Measurements from ENCODE around the gene CATSPER2. TPM values are rescaled to one million over a fixed set of nuclear protein-coding genes. Genes with fewer than 3 reads are reported as not detected.
"Not testable (repeated sequence)": the region's sequence is repeated elsewhere in the genome, so short reads cannot be mapped to it uniquely, and the experiment has no call there.

Gene CATSPER2
- total RNA-seq (ENCODE audit: unreplicated experiment): 1.9 TPM
- long read RNA-seq, partial matches to known transcripts: 0 of 1 reads
- long read RNA-seq, other reads (novel, unspliced or antisense): 1 of 1 reads

GRCh38 chr15:43648649-43649429, at the start of gene CATSPER2:
CATSPER2 (minus strand) TSS chr15:43648844; CDS start chr15:43648061, 783 bp downstream.
- Mint-ChIP-seq H3K36me3 (ENCODE audit: low read depth, unreplicated experiment) (peaks cover 22% of the 10 kb centered on the region), H3K27me3 (ENCODE audit: unreplicated experiment) (no peaks in the 10 kb centered on the region), H3K9me3 (ENCODE audit: unreplicated experiment) (no peaks in the 10 kb centered on the region), H3K27ac (ENCODE audit: unreplicated experiment) (peak within 1 kb of the TSS; percentile 32), H3K4me1 (ENCODE audit: unreplicated experiment) (peaks cover 2% of the 10 kb centered on the region), H3K4me3 (ENCODE audit: unreplicated experiment) (peak within 1 kb of the TSS; percentile 65)
- TF ChIP-seq CTCF (IDR thresholded peaks at IDR 0.05; ENCODE audit: unreplicated experiment): no peak
- DNase-seq (ENCODE audit: low spot score): no peak

- H3K4me3 Mint-ChIP-seq (ENCODE audit: unreplicated experiment); H3K9me3 Mint-ChIP-seq (ENCODE audit: unreplicated experiment); H3K27ac Mint-ChIP-seq (ENCODE audit: unreplicated experiment); H3K4me1 Mint-ChIP-seq (ENCODE audit: unreplicated experiment); H3K27me3 Mint-ChIP-seq (ENCODE audit: unreplicated experiment); DNase-seq (ENCODE audit: low spot score); H3K36me3 Mint-ChIP-seq (ENCODE audit: low read depth, unreplicated experiment): not testable (repeated sequence)
Measured at GRCh38 chr15:43693148-43694022, 44.7 kb upstream of the CATSPER2 start, which contains the start of gene CKMT1A. CKMT1A (plus strand) TSS chr15:43693859; CDS start chr15:43694051, 192 bp downstream.

GRCh38 chr15:43692679-43693078, 44.0 kb upstream of the CATSPER2 start:
- H3K36me3 Mint-ChIP-seq (ENCODE audit: low read depth, unreplicated experiment); H3K27ac Mint-ChIP-seq (ENCODE audit: unreplicated experiment); H3K27me3 Mint-ChIP-seq (ENCODE audit: unreplicated experiment); DNase-seq (ENCODE audit: low spot score); H3K4me1 Mint-ChIP-seq (ENCODE audit: unreplicated experiment); H3K4me3 Mint-ChIP-seq (ENCODE audit: unreplicated experiment); H3K9me3 Mint-ChIP-seq (ENCODE audit: unreplicated experiment): not testable (repeated sequence)

GRCh38 chr15:43689604-43690301, 41.1 kb upstream of the CATSPER2 start:
- not testable (repeated sequence) for H3K4me3 Mint-ChIP-seq (ENCODE audit: unreplicated experiment); H3K27ac Mint-ChIP-seq (ENCODE audit: unreplicated experiment); H3K9me3 Mint-ChIP-seq (ENCODE audit: unreplicated experiment); DNase-seq (ENCODE audit: low spot score); H3K36me3 Mint-ChIP-seq (ENCODE audit: low read depth, unreplicated experiment); H3K4me1 Mint-ChIP-seq (ENCODE audit: unreplicated experiment); H3K27me3 Mint-ChIP-seq (ENCODE audit: unreplicated experiment)

GRCh38 chr15:43674175-43674574, 25.5 kb upstream of the CATSPER2 start:
- not testable (repeated sequence) for H3K27me3 Mint-ChIP-seq (ENCODE audit: unreplicated experiment); H3K4me1 Mint-ChIP-seq (ENCODE audit: unreplicated experiment); H3K36me3 Mint-ChIP-seq (ENCODE audit: low read depth, unreplicated experiment); H3K27ac Mint-ChIP-seq (ENCODE audit: unreplicated experiment); DNase-seq (ENCODE audit: low spot score); H3K4me3 Mint-ChIP-seq (ENCODE audit: unreplicated experiment); H3K9me3 Mint-ChIP-seq (ENCODE audit: unreplicated experiment)

GRCh38 chr15:43666177-43666576, 17.5 kb upstream of the CATSPER2 start:
- H3K4me1 Mint-ChIP-seq (ENCODE audit: unreplicated experiment); H3K27ac Mint-ChIP-seq (ENCODE audit: unreplicated experiment); H3K4me3 Mint-ChIP-seq (ENCODE audit: unreplicated experiment); H3K27me3 Mint-ChIP-seq (ENCODE audit: unreplicated experiment); H3K36me3 Mint-ChIP-seq (ENCODE audit: low read depth, unreplicated experiment); H3K9me3 Mint-ChIP-seq (ENCODE audit: unreplicated experiment); DNase-seq (ENCODE audit: low spot score): not testable (repeated sequence)

GRCh38 chr15:43663333-43663732, 14.7 kb upstream of the CATSPER2 start:
- H3K4me1 Mint-ChIP-seq (ENCODE audit: unreplicated experiment); DNase-seq (ENCODE audit: low spot score); H3K36me3 Mint-ChIP-seq (ENCODE audit: low read depth, unreplicated experiment); H3K4me3 Mint-ChIP-seq (ENCODE audit: unreplicated experiment); H3K9me3 Mint-ChIP-seq (ENCODE audit: unreplicated experiment); H3K27ac Mint-ChIP-seq (ENCODE audit: unreplicated experiment); H3K27me3 Mint-ChIP-seq (ENCODE audit: unreplicated experiment): not testable (repeated sequence)

- not testable (repeated sequence) for DNase-seq (ENCODE audit: low spot score); H3K36me3 Mint-ChIP-seq (ENCODE audit: low read depth, unreplicated experiment); H3K27ac Mint-ChIP-seq (ENCODE audit: unreplicated experiment); H3K4me3 Mint-ChIP-seq (ENCODE audit: unreplicated experiment); H3K27me3 Mint-ChIP-seq (ENCODE audit: unreplicated experiment); H3K4me1 Mint-ChIP-seq (ENCODE audit: unreplicated experiment); H3K9me3 Mint-ChIP-seq (ENCODE audit: unreplicated experiment)
Measured at GRCh38 chr15:43662293-43662692, 13.6 kb upstream of the CATSPER2 start.

GRCh38 chr15:43659727-43660126, 11.1 kb upstream of the CATSPER2 start:
- not testable (repeated sequence) for H3K9me3 Mint-ChIP-seq (ENCODE audit: unreplicated experiment); DNase-seq (ENCODE audit: low spot score); H3K27me3 Mint-ChIP-seq (ENCODE audit: unreplicated experiment); H3K4me3 Mint-ChIP-seq (ENCODE audit: unreplicated experiment); H3K36me3 Mint-ChIP-seq (ENCODE audit: low read depth, unreplicated experiment); H3K4me1 Mint-ChIP-seq (ENCODE audit: unreplicated experiment); H3K27ac Mint-ChIP-seq (ENCODE audit: unreplicated experiment)

GRCh38 chr15:43649430-43649926, 834 bp upstream of the CATSPER2 start:
- not testable (repeated sequence) for H3K27me3 Mint-ChIP-seq (ENCODE audit: unreplicated experiment); H3K9me3 Mint-ChIP-seq (ENCODE audit: unreplicated experiment); H3K27ac Mint-ChIP-seq (ENCODE audit: unreplicated experiment); DNase-seq (ENCODE audit: low spot score); H3K4me1 Mint-ChIP-seq (ENCODE audit: unreplicated experiment)
- peaks cover 22% of the 10 kb centered on the region for H3K36me3 Mint-ChIP-seq (ENCODE audit: low read depth, unreplicated experiment)
- peak overlapping the region; percentile 65 for H3K4me3 Mint-ChIP-seq (ENCODE audit: unreplicated experiment)
